GM19455 (cell line): ENCODE measurements around the gene TUBGCP3.
"Not testable (repeated sequence)": the region's sequence is repeated elsewhere in the genome, so short reads cannot be mapped to it uniquely, and the experiment has no call there.

Source experiments
- ATAC-seq: cut with Tn5 transposase; IDR thresholded peaks from one replicate; pipeline ENCODE4 v1.9.1; 2021; ENCODE audit not compliant: unreplicated experiment

TUBGCP3 gene

DNA sequence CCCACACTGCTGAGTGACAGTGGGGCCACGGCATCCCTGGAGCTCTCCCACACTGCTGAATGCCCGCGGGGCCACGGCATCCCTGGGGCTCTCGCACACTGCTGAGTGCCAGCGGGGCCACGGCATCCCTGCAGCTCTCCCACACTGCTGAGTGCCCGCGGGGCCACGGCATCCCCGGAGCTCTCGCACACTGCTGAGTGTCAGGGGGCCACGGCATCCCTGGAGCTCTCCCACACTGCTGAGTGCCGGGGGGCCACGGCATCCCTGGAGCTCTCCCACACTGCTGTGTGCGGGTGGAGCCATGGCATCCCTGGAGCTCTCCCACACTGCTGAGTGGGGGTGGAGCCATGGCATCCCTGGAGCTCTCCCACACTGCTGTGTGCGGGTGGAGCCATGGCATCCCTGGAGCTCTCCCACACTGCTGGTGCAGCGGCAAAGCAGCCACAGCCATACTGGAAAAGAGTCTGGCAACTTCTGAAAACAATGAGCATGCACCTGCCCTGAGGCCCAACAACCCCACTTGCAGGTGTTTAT lies 8.6 kb downstream of the TUBGCP3 start:
- no peak for ATAC-seq

DNA sequence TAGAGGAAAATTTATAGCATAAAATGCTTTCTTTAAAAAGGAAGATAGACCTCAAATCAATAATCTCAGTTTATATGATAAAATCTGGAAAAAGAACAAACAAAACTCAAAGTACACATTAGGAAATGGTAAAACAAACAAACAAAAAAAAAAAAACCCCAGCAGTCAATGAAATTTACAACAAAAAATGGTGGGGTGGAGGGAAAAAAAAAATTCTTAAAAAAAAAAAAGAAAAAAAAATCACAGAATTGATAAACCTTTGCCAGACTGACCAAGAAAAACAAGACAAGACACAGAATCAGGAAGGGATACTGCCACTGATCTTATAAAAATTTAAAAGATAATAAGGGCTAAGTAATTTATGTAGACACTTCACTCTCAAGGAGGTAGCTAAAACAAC lies 11.2 kb downstream of the TUBGCP3 start:
- no peak for ATAC-seq

DNA sequence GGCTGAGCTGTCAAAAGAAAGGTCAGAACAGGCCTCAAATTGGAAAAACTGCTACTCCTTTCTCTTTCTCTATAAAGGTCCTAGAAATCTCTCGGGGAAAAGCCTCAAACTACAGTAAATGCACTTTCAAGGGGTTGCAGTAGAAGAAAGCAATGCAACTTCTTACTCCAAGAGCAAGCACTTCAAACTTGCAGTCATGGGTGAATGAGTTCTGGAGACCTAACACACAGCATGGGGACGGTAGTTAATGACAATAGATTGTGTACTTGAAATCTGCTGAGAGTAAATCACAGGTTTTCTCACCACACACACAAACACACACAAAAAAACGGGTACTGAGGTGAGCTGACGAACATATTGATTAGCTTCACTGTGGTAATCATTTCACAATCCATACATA lies 11.8 kb downstream of the TUBGCP3 start:
- no peak for ATAC-seq

DNA sequence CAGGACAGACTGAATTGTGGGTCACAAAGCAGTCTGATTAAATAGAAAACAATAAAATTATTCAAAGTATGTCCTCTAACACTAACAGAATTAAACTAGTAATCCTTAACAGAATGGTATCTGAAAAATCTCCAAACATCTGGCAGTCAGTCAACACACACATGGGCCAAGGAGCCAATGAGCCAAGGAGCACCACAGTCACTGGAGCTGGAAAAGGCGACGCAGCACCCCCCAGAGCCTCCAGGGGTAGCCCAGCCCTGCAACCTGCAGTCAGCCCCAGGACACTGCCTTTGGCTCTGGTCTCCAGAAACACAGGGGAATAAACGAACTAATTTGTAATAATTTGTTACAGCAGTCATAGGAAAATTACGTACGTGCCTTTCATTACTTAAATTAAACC lies 12.3 kb downstream of the TUBGCP3 start:
- ATAC-seq, result no peak

DNA sequence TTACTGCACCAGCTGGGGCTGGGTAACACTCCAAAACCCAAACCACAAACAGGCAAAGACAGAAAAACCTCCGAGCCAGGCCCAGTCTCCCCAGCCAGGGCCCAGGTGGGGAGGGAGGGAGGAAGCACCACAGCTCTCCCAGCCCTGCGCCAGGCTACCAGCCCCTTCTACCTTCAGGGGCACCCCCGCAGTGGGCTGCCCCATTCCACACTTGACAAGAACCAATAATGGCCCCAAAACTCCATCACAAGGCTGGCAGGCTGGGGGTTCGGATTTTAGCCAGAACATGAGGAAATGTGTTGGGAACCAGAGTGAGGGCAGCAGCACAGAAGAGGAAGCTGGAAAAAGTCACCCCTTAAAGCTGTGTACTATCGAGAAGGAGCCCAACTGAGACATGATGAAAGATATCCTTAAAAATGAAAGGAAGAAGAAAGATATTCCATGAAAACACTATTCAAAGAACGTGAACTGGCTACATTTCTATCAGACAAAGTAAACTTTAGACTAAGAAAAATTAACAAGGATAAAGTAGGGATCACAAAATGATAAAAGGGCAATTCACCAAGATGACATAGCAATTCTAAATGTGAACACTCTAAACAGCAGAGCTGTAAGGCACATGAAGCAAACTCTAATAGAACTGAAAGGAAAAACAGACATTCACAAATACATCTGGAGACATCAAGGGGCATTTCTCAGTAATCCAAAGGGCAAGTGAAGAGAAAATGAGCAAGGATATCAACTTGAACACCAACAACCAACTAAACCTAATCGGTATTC lies 12.9 kb downstream of the TUBGCP3 start:
- no peak for ATAC-seq

DNA sequence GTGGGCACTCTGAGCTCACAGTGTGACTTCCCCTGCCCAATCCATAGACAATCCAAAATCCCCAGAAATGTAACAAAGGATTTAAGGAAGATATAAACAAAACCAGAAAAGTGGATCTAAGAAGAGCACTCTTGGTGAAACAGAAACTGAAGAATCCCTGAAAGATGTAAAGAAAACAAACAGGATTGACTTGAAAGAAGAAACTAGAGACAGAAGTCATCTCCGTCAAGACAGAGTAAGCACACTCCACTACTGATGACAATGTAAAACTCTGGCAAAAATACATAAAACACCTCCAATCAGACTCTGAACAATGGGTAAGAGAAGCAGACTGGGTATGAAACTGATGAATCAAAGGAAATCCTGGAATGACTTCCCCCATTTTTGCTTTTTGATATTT lies 13.5 kb downstream of the TUBGCP3 start:
- ATAC-seq, result no peak

DNA sequence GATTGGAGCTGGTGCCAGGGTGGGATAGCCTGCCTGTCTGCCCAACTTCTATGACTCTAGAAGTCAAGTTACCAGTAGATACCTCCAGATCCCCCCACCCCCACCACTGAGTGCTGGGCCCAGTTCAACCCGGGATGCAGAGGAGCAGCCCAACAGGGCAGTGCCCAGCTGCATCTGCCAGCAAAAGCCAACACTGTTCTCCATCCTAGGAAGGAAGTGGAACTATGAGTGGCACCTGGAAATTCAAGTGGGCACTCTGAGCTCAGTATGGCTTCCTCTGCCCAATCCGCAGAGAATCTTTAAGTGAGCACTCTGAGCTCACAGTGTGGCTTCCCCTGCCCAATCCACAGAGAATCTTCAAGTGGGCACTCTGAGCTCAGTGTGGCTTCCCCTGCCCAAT lies 14.2 kb downstream of the TUBGCP3 start:
- ATAC-seq, result no peak

DNA sequence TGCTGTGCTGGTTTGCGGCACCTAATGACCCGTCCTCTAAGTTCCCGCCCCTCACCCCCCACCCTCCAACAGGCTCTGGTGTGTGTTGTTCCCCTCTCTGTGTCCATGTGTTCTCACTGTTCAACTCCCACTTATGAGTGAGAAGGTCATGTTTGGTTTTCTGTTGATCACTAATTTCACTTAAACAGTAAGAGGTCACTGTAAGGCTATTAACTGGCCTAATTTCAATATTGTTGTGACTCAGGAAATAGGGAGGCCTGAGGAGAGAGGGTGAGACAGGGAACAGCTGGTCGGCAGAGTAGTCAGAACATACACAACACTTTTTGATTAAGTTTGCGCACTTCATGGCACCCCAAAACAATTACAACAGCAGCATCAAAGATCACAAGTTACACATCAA lies 15.6 kb downstream of the TUBGCP3 start:
- no peak for ATAC-seq

DNA sequence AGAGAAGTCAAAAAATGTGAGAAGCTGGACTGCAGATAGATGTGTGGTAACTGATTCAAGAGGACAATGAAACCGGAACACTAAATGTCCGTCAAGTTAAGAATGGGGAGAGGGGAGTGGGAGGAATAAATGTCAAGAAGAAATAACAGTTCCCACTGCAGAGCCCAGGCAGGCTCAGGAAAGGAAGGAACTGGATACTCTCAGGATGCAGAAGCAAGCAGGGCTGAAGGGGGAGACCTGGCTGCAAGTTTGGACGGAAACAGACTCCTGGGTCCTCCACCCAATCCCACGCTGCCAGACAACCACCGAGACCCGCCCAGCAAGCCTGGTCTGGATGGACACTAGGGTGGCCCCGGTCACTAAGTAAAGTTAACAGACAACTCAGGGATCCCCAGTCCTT lies 18.1 kb downstream of the TUBGCP3 start:
- no peak for ATAC-seq

DNA sequence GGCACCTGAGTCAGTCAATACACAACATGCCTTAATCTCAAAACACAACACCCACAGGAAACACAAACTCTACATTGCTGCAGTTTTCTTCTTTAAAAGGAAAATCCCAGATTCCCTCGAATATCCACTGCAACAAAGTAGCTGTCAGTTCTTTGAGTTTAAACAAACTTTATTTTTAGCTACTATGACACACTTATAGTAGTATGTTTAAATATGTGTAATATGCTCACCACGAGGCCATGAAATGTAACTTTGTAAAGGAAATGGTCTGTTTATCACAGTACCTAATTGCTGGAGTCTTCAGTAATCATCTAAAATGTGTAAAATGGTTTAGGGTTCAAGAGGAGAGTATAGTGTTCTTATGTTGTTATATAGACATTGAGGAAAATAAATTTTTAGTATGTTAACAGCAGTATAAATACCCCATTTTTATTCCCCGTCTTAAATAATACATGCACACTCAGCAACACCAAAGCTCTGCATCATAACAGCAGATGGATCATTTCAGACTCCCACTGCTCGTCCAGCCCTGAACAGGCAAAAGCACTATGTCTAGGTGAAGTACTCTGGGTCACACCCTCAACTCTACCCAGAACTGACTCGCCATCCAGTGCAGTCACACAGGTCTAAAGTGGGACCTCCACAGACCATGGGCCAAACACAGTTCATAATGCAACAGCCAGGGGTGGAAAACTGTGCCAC lies 20.6 kb downstream of the TUBGCP3 start:
- ATAC-seq, result no peak

DNA sequence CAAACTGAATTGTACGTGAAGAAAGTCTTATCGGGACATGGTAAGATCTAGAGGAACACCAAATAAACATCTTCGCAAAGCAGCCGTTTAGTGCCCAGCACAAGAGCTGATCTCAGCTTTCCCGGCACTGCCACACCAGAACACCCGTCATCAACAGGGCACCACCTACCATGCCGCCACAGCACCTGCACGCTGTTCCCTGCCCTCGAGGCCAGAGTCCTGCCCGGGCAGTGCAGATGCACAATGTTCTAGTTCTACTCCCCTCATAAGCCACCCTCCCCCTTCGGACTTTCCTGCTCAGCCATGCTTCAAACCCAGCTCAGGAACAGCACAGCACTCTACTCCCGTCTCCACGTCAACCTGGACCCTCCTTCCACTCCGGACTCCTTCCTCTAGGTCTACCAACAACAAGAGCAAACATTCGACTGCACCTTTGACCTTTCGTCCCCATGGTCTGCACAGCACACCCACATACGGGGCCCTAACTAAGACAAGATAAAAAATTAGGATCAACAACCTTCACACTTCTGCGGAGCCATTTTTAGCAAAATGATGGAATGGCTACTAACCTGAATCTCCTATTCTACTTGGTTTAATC lies 25.1 kb downstream of the TUBGCP3 start:
- ATAC-seq, result no peak

DNA sequence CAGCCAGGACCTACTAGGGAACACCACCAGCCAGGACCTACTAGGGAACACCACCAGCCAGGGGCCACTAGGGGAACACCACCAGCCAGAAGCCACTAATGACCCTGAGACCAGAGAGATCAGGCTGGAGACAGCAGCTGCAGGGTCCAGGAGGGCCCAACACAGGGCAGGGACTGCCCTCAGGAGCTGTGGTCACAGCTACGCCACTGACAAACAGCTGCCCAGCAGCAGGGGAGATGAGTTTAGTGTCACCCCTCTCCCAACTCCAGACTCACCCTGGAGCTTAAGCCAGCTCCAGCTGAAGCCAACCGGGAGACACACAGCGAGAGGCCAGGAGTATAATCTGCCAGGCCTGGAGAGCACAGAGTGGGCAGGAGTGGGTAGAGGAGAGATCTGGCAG lies 25.7 kb downstream of the TUBGCP3 start:
- ATAC-seq, result no peak

DNA sequence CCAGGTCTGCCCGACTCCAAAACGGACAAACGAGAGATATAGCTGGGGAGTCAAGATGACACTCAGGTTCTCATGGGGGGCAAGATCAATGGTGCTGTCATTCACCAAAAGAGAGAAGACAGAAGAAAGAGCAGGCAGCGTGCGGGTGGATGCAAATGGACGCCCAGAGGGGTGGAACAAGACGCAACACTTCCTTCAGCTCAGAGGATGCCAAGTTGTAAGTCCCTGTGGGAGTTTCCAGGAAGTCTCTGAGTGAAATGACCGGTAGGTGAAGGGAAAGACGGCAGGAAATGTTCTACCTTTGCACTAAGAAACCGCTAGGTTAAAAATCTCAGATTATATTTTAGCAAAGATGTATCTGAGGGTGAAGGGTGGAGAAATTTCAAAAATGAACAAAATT lies 26.5 kb downstream of the TUBGCP3 start:
- no peak for ATAC-seq

DNA sequence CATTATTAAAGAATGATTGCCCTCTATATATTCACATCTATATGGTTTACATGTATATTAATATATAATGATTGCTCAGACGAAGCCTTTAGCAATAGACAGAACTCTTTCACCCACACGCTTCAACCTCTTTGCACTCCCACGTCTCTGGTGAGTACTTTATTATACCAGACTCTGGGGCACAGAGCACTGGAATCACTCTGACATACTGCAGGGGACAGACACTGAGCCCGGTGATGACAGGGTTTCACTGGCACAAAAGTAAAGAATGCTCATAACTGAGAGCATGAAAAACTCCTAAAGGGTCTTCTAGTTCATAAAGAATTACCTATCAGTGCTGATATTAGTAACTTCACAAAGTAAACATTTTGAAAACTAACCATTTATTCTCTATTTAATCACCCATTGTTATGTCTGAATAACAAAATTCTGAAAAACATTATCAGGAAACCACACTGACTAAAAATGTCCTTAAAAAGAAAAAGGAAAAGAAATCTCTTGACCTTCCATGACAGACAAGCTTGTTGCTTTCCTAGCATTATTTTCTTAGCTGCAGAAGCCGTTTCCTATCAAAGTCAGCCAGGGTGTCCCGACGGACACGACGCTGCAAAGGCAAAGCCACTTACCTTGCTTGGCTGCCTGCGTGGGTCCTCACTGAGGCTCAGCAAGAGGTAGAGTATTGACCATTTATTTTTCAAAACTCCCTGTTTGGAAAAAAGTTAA lies 29.1 kb downstream of the TUBGCP3 start:
- no peak for ATAC-seq

DNA sequence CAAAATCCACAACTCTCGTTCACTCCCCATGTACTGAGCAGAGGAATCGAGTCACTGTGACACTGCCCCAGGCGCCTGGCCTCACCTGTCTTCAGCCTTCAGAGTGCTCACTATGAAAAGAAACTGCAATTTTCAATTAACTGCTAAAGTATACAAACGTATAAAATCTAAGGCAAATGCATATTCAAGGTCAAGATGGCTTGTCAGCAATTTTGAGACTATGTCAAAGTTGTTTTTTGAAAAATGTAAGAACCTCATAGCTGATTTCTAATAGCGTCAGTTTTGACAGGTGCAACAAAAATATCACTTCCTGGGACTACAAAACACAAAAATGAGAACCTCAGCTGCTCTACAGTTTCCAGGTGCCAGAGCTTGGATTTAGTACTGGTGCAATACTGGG lies 31.4 kb downstream of the TUBGCP3 start:
- ATAC-seq, result no peak

DNA sequence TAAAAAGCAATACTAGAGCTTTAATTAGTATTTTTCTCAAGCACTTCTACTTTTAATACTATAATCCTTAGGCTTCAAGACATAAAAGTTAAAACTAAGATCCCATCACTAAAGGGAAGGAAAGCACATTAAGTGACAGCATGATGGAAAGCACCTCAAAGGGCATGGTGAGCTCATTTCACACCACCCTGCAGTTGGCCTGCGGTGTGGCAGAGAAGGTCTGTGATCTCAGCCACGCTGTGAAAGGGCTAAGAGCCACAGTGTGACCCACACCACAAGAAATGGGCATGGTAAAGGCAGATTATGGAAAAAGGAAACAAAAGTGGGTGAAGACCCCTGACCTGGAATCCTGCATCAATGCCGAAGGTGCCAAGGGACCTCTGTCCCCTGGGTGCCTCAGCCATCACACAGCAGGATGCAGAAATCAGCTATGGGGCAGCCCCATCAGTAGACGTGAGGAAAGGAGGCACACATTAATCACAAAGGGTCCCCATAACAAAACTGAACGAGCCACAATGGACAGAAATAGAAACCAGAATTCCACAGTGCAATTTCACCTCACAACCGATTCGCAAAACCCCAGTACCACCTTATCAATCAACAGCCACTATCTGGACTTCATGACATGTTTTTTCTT lies 33.6 kb downstream of the TUBGCP3 start:
- no peak for ATAC-seq

DNA sequence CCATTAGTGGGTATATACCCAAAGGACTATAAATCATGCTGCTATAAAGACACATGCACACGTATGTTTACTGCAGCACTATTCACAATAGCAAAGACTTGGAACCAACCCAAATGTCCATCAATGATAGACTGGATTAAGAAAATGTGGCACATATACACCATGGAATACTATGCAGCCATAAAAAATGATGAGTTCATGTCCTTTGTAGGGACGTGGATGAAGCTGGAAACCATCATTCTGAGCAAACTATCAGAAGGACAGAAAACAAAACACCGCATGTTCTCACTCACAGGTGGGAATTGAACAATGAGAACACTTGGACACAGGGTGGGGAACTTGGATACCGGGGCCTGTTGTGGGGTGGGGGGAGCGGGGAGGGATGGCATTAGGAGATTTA lies 39.0 kb downstream of the TUBGCP3 start:
- ATAC-seq, result not testable (repeated sequence)

DNA sequence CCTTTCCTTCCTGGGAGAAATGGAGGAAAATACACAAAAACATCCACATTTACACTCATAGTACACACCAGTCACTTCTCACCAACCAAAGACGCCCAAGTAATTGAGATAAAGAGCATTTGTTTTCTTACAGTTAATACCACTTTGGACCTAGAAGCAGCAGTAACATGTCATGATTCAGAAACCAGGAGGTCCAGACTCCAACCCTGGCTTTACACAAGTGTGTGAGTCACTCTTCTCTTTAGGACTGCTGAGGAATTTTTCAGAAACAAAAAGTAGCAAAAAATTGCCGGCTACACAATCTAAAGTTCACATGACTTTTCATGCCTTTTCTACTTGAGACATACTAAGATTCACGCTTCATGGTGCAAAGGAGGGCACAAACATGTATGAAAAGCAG lies 42.1 kb downstream of the TUBGCP3 start:
- ATAC-seq, result no peak

DNA sequence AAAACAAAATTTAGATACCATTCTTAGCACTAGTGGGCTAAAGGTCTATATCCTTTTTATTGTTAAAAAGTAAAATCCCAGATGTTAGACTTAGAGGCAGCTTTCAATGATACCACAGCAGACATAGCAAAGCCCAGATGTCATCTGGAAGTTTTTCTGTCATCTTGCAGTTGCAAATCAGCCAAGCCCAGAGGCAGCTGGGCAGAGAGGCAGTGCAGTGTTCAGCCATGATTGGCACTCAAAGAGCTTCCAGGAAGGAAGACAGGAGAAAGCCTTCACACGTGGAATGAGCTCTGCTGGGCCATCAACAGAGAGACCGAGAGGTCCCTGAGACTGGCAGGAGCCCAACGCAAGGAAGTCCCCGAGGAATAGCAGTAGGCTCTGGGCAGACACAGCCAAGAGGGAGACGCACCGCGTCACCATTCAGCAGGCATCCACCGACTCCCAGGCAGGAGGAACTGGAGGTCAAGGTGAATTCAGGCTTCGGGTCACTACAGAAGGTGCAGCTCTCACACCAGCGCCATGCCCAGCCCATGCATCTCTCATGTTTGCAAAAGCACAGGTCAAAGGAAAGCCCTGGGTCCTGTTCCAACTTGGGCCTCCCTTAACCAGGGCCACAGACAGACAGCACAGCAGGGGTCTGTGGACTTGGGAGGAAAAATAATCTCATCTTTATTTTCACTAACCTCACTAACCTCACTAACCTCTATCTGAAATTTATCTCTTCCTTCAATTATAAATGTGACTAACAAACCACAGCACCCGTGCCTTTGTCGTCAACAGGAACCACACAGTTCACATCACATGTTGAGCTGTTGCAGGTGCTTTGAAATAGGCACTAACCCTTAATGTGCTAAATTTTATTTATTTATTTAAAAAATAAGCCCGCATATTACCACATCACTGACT lies 54.9 kb downstream of the TUBGCP3 start:
- no peak for ATAC-seq

DNA sequence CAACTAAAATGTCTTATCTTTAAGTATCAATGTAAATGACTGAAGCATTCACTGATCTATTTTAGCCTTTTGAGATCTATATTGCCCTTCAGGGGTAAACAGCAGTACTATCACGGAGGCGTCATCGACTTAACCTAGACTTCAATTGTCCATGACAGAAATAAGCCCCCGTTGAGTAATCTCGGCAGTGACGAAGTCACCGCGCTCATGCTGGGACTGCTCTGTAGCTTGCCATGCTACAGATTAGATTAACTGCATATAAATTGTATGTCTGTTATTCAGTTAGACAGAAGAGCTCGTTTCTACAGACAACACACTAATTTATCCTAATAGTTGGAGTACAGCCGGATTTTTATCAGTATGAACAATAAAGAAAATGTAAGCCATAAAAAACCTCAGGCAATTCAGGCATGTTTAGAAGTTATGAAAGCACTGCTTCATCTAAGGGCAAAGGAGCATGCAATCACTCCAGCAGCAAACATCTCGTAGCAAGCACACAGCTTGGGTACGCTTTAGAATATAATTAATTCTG lies 56.6 kb downstream of the TUBGCP3 start:
- ATAC-seq, result no peak
